Kidney (tissue), 14 donors: ENCODE measurements around the gene PPIE. TPM values are rescaled to one million over a fixed set of nuclear protein-coding genes. Genes with fewer than 3 reads are reported as not detected.
"Not testable (repeated sequence)": the region's sequence is repeated elsewhere in the genome, so short reads cannot be mapped to it uniquely, and the experiment has no call there.

Experiments used
- DNase-seq, 5 donors: peaks; one replicate each; pipeline ENCODE4 v3.0.0-alpha.2; 2013 to 2020
- FAIRE-seq: peaks from 2 replicates; lab custom pipeline; 2012; peaks lifted over from hg19 to GRCh38; lab: Jason Lieb, UNC
- H3K27ac ChIP-seq, 2 donors: one replicate each; pipeline ENCODE4 v1.7.0; 2013; ENCODE audit warnings: low read depth in 2 of 2, low read length in 2 of 2, inconsistent platforms in 1 of 2
- H3K27me3 ChIP-seq: one replicate; pipeline ENCODE4 v1.7.1; 2013; ENCODE audit warnings: low read length, inconsistent platforms; ENCODE audit not compliant: control insufficient read depth, insufficient read depth
- H3K36me3 ChIP-seq, 3 donors: one replicate each; pipeline versions ENCODE4 v1.7.0 to v1.7.1; 2013; ENCODE audit warnings: low read length in 3 of 3, control low read depth in 1 of 3, inconsistent platforms in 1 of 3; ENCODE audit not compliant: insufficient read depth in 3 of 3, control insufficient read depth in 2 of 3
- H3K4me1 ChIP-seq, 3 donors: one replicate each; pipeline versions ENCODE4 v1.7.0 to v1.7.1; 2013; ENCODE audit warnings: low read length in 3 of 3, inconsistent platforms in 1 of 3, low read depth in 1 of 3; ENCODE audit not compliant: control insufficient read depth in 2 of 3, insufficient read depth in 2 of 3
- H3K4me3 ChIP-seq, 3 donors: one replicate each; pipeline versions ENCODE4 v1.7.0 to v1.8.1; 2013; ENCODE audit warnings: low read length in 3 of 3, control low read depth in 1 of 3, inconsistent platforms in 1 of 3
- H3K9ac ChIP-seq, 3 donors: one replicate each; pipeline versions ENCODE4 v1.7.0 to v1.7.1; 2013; ENCODE audit warnings: low read length in 3 of 3, control low read depth in 1 of 3, inconsistent platforms in 1 of 3
- H3K9me3 ChIP-seq, 3 donors: one replicate each; pipeline versions ENCODE4 v1.7.0 to v1.7.1; 2013; ENCODE audit warnings: low read length in 3 of 3, control low read depth in 1 of 3, inconsistent platforms in 1 of 3; ENCODE audit not compliant: control insufficient read depth in 2 of 3, insufficient read depth in 1 of 3
- intact Hi-C: fragments of 100-400 bp; cut with DNase I; formaldehyde crosslinking; loops from one replicate; pipeline ENCODE4 v1.11.1; 2022
- polyA plus RNA-seq: library from polyadenylated mRNA; stranded (reverse); fragments of 350-450 nt; fragmentation: Illumina TruSeq; extraction: RNeasy Lipid Tissue Mini Kit (QIAGEN cat#74804); gene quantifications from one replicate; pipeline ENCODE4 v1.2.3, GENCODE V29; 2014; ENCODE audit warnings: low read depth, low replicate concordance; ENCODE audit not compliant: insufficient read depth
- total RNA-seq: library from RNA; stranded (reverse); fragmentation: NEBNext Ultra II Directional; extraction: Animal tissue kit (Norgen Biotek cat#: 25700); gene quantifications from one replicate; pipeline ENCODE4 v1.2.1, GENCODE V29; 2021
- TF ChIP-seq, protein P1 (sequence below): IDR thresholded peaks from 3 replicates; pipeline ENCODE4 v1.5.1; 2012; ENCODE audit warnings: mild to moderate bottlenecking, moderate library complexity, borderline replicate concordance; ENCODE audit not compliant: insufficient read depth; ENCODE audit errors: extremely low read depth
- donor health status: control.
- donor health status: control.
- donor health status: control.
- donor health status: control.
- donor health status: control.
- donor health status: DM: yes; HTN: yes; CAD: no.
- donor health status: Normal renal cell carcinoma (clear cell type).

The PPIE gene
- total and polyA plus RNA-seq, 2 donors from 2014 or later: 52.0 to 58.6 TPM

DNA sequence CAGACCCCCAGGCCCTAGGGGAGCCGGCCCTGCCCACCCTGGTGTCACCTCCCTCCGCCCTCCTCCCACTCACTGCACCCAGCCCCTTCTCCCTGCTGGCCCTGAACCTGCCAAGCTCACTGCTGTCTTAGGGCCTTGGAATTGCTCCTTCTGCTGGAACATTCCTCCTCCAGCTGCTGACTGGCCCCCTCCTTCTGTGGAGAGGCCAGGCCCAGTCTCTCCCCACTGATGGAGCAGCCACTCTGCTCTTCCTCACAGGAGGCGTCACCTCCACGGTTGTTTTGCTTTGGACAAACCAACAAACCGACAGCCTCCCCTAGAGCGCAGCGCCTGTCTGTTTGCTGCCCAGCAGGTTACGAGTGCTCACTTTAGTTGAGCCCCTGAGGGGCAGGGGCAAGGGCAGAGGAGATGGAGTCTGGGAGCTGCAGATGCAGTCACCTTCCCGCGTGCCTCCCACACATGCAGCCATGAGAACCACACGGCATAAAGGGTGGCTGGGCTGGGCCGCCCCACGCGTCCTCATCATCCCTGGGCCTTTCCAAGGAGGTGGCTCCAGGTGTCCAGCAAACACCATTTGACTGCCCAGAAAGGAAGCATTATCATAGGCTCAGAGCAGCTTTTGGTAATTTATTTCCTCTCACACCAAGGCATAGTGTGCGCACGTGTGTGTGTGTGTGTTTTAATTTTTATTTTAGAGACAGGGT is 23.0 kb downstream of the PPIE start:
- H3K4me1 ChIP-seq: no peaks in the 10 kb centered on the region
- H3K4me3 ChIP-seq: no peak overlapping the region
- no peak for FAIRE-seq
- TF ChIP-seq, protein P1, sequence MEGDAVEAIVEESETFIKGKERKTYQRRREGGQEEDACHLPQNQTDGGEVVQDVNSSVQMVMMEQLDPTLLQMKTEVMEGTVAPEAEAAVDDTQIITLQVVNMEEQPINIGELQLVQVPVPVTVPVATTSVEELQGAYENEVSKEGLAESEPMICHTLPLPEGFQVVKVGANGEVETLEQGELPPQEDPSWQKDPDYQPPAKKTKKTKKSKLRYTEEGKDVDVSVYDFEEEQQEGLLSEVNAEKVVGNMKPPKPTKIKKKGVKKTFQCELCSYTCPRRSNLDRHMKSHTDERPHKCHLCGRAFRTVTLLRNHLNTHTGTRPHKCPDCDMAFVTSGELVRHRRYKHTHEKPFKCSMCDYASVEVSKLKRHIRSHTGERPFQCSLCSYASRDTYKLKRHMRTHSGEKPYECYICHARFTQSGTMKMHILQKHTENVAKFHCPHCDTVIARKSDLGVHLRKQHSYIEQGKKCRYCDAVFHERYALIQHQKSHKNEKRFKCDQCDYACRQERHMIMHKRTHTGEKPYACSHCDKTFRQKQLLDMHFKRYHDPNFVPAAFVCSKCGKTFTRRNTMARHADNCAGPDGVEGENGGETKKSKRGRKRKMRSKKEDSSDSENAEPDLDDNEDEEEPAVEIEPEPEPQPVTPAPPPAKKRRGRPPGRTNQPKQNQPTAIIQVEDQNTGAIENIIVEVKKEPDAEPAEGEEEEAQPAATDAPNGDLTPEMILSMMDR: no peak
- intact Hi-C loops: no loop called here
- DNase-seq: peak in 2 of 5 donors; percentile 44 to 63
- peaks cover 5 to 8% (median 7%) of the 10 kb centered on the region in 3 donors for H3K36me3 ChIP-seq
- no peak overlapping the region for H3K27ac ChIP-seq
- H3K27me3 ChIP-seq: no peaks in the 10 kb centered on the region
- H3K9ac ChIP-seq: no peak overlapping the region
- no peaks in the 10 kb centered on the region for H3K9me3 ChIP-seq

DNA sequence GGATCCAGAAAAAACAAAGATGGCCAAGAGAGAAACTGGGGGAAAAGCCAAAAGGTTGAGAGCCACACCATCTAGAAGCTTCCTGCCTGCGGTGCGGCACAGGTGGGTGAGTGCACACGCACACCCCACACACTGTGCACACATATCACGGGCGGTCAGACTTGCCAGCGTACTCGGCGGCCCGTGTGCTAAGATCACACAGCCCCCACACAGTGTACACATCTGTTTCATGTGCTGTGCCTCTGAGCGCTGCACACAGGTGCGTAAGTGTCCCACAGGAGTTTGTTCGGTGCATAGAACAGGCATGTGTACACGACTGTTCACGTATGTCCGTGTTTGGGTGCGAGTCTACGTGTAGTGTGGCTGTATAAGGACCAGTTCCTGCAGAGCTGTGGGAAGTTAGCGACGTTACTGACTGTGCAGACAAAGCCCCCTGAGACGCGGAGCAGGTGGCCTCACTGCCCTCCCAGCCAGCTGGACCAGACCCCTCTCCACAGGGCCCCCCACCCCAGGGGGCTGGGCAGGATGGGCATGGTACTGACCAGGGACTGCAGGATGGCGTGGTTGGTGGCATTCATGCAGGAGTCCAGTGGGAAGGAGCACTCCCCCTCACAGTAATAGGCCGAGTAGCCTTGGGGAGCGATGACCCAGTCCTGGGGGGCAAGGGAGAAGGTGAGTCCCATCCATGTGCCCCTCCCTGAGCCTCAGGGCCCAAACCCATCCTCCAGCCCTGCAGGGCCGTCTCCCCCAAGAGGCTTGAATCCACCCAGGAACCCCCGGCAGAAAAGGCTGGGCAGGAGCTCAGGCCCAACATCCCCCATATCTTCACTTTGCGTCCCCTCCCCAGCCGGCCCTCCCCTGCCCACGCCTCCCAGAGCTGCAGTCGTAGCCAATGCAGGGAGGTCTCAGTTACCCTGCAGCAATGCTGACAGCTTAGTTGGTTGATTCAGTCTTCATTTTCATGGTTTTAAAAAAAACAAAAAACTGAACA is 24.2 kb downstream of the PPIE start:
- Histone ChIP-seq H3K9ac (no peak overlapping the region), H3K4me3 (no peak overlapping the region), H3K9me3 (no peaks in the 10 kb centered on the region), H3K27me3 (no peaks in the 10 kb centered on the region), H3K27ac (no peak overlapping the region), H3K36me3 (peaks cover 0 to 4% (median 0%) of the 10 kb centered on the region in 3 donors), H3K4me1 (no peaks in the 10 kb centered on the region)
- DNase-seq (peak in 2 of 5 donors; percentile 36 to 75), FAIRE-seq (no peak)
- TF ChIP-seq, protein P1: no peak
- intact Hi-C loops: no loop called here

DNA sequence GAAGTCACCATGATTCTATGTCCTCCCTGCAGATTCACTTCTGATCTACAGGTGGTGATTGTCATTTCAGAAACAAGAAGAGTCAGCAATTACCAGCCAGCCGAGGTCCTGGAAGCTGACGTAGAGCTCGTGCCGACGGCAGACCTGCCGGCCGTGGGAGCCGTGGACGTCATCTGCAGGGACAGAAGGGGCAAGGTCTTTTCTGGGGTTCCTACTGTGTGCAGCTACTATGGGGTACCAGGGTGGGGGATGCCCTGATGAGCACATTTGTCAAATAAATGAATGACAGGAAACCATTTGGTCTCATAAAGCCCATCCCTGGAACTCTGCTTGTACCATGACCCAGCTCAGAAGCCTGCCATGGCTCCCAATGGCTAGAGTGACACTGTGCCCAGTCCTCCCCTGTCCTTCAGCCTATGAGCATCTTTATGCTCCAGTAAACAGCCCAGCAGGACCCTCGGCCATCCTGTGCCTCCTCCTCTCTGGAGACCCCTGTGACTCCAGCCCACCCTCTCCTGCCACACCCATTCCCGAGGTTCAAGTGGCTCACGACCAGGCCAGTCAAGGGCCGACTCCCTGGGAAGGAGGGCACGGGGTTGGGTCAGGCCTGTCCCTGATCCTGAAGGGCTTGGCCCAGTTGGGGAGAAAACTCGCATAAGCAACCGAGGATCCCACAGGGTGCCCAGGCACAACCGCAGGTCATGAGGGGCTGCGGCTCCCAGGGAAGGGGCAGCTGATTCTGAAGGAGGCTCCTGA is 25.1 kb downstream of the PPIE start:
- DNase-seq: peak in 1 of 5 donors; percentile 30
- H3K27me3 ChIP-seq, FAIRE-seq, intact Hi-C loops, H3K9ac ChIP-seq, H3K4me1 ChIP-seq, H3K27ac ChIP-seq, H3K9me3 ChIP-seq, H3K36me3 ChIP-seq, H3K4me3 ChIP-seq: not testable (repeated sequence)

DNA sequence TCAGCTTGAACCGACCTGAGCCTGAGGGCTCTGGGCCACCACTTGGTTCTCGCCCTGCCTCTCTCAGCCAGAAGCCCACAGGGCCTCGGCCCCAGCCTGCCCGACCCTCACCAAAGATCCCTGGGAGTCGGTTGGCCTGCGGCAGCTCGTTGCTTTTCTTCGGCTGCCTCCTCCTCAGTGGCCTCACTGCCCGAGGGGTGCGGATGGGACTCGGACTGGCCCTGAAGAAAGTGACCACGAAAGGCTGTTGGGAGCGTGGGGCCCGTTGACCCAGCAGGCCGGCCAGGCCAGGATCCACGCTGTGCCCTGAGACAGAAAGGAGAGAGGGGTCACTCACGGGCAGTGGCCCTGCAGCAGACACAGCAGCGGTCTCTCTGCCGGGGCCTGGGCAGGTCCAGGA is 25.8 kb downstream of the PPIE start:
- H3K27me3 ChIP-seq, H3K27ac ChIP-seq, H3K9me3 ChIP-seq, H3K9ac ChIP-seq, H3K4me1 ChIP-seq, H3K36me3 ChIP-seq, H3K4me3 ChIP-seq, FAIRE-seq, intact Hi-C loops: not testable (repeated sequence)
- DNase-seq: peak in 1 of 5 donors; percentile 59

DNA sequence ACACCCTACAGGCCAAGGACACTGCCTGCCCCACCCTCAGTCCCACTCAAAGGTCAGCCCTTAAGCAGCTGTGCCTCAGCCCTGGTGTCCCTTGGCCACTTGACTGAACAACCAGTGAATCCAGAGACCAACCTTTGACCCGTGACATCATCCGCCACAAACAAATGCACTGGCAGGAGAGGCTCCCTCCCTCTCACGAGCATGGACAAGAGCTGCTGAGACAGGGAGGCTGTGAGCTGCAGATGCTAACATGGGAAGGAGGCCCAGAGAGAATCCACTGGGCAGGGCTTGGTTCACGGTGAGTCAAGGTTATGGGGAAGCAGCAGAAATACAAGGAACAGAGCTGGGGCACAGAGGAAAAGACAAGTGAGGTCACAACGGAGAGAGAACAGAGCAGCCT is 27.8 kb downstream of the PPIE start:
- DNase-seq, H3K4me3 ChIP-seq, H3K27ac ChIP-seq, FAIRE-seq, H3K27me3 ChIP-seq, H3K9ac ChIP-seq, H3K36me3 ChIP-seq, intact Hi-C loops, H3K4me1 ChIP-seq, H3K9me3 ChIP-seq: not testable (repeated sequence)

DNA sequence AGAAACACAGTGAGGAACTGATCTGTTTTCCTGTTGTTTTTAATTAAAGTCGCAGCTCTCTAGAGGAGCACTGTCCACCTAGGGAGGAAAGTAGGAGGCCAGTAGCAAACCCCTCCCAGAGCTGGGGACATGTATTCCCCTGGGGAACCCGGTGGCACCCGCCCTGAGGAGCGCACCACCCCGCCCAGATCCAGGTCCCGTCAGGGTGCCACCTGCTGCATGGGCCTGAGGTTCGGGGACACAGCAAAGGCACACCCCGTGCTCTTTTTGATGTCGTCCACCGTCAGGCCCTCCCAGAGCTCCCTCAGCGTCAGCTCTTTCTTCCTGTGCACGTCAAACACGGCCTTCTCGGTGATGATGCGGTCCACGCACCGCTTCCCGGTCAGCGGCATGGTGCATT is 30.8 kb downstream of the PPIE start:
- H3K4me3 ChIP-seq, H3K36me3 ChIP-seq, H3K9ac ChIP-seq, H3K4me1 ChIP-seq, H3K27ac ChIP-seq, H3K27me3 ChIP-seq, H3K9me3 ChIP-seq, intact Hi-C loops, FAIRE-seq: not testable (repeated sequence)
- DNase-seq: peak in 2 of 5 donors; percentile 35 to 58
